ENCODE data around the gene MSANTD3. TPM values are rescaled to one million over a fixed set of nuclear protein-coding genes. Genes with fewer than 3 reads are reported as not detected.
"Not testable (repeated sequence)": the region's sequence is repeated elsewhere in the genome, so short reads cannot be mapped to it uniquely, and the experiment has no call there.

MSANTD3 gene, protein sequence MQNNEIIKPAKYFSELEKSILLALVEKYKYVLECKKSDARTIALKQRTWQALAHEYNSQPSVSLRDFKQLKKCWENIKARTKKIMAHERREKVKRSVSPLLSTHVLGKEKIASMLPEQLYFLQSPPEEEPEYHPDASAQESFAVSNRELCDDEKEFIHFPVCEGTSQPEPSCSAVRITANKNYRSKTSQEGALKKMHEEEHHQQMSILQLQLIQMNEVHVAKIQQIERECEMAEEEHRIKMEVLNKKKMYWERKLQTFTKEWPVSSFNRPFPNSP
- total RNA-seq (10 to 100 TPM in 1 of 2 donors, 1 to 10 TPM in 1; 9.2 to 19.6 TPM), total RNA-seq (9.0 to 22.9 reads per million in 2 donors)

DNA sequence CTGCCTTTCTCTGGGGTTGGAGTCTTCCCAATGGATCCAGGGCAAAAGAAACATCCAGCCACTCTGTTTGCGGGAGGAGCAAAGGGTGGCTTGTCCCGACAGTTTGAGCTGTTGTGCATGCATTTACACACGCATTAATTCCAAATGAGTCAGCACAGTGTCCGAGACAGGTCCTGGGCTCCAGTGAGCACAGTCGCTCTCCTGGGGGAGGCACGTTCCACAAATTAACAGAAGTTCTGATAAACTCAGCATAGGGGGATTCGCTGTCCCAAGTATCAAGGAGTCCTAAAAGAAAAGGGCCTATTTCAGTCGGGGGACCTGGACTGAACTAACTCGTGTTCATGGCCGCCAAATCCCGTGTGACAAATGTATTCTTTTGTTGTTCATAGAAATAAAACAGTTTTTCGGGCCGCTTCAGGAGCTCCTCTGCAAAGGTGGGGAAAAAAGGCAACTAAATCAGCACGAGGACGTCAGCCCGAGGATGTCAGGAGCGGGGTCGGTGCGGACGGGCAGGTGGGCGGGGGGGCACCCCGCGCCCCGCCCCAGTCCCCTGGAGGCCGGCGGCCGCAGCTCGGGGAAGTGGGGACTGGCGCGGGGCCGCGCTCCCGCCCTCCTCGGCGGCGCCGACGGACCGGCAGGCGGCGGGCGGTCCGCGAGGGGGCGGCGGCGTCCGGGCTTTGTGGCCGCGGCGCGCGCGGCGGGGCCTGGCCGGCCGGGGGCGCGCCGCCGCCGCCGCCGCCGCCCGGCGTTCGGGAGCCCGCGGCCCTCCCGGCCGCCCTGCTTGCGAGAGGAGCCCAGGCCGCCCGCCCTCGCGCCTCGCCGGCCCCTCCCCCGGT is at the start of gene MSANTD3:
Gene MSANTD3 (plus strand): TSS at position 614 of the 836 bp plus-strand sequence. CDS start 14,796 bp downstream, outside the sequence.
- H3K9me3 ChIP-seq (ENCODE audit: control insufficient read depth, low read length, poor library complexity, severe bottlenecking), result no peaks in the 10 kb centered on the region
- Mint-ChIP-seq H3K4me1 (peaks cover 39% of the 10 kb centered on the region), H3K27ac (peak within 1 kb of the TSS; percentile 83), H3K36me3 (ENCODE audit: low read depth) (peaks cover 2% of the 10 kb centered on the region), H3K4me3 (peak within 1 kb of the TSS; percentile 95), H3K27me3 (peaks cover 11% of the 10 kb centered on the region)
- DNase-seq (peak; percentile 33 to 59 (median 48)), ATAC-seq (peak; percentile 89)

DNA sequence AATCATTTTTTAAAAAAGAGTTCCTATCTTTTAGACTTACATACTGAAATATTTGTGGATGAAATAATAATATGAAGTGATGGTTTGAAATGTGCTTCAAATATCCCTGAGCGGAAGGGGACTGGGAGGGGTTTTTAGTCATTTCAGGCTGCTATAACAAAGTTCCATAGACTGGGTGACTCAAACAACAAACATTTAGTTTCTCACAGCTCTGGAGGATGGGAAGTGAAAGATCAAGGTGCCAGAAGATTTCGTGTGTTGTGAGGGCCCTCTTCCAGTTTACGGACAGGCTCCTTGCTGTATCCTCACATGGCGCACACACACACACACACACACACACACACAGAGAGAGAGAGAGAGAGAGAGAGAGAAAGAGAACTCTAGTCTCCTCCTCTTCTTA is 47.1 kb upstream of the MSANTD3 start:
- no peak for ATAC-seq
- H3K4me3 Mint-ChIP-seq, result no peak overlapping the region
- H3K27me3 Mint-ChIP-seq, result no peaks in the 10 kb centered on the region
- no peaks in the 10 kb centered on the region for H3K36me3 Mint-ChIP-seq (ENCODE audit: low read depth)
- H3K9me3 ChIP-seq (ENCODE audit: control insufficient read depth, low read length, poor library complexity, severe bottlenecking), result no peaks in the 10 kb centered on the region
- no peaks in the 10 kb centered on the region for H3K4me1 Mint-ChIP-seq
- DNase-seq, result no peak
- no peak overlapping the region for H3K27ac Mint-ChIP-seq

DNA sequence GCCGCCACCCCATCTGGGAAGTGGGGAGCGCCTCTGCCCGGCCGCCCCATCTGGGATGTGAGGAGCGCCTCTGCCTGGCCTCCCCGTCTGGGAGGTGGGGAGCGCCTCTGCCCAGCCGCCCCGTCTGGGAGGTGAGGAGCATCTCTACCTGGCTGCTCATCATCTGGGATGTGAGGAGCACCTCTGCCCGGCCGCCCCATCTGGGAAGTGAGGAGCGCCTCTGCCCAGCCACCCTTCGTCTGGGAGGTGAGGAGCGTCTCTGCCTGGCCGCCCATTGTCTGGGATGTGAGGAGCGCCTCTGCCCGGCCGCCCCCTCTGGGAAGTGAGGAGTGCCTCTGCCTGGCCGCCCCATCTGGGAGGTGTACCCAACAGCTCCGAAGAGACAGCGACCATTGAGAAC is 34.0 kb upstream of the MSANTD3 start:
- H3K4me3 Mint-ChIP-seq; DNase-seq; H3K9me3 ChIP-seq (ENCODE audit: control insufficient read depth, low read length, poor library complexity, severe bottlenecking); H3K27me3 Mint-ChIP-seq; H3K36me3 Mint-ChIP-seq (ENCODE audit: low read depth); H3K27ac Mint-ChIP-seq; H3K4me1 Mint-ChIP-seq; ATAC-seq: not testable (repeated sequence)

DNA sequence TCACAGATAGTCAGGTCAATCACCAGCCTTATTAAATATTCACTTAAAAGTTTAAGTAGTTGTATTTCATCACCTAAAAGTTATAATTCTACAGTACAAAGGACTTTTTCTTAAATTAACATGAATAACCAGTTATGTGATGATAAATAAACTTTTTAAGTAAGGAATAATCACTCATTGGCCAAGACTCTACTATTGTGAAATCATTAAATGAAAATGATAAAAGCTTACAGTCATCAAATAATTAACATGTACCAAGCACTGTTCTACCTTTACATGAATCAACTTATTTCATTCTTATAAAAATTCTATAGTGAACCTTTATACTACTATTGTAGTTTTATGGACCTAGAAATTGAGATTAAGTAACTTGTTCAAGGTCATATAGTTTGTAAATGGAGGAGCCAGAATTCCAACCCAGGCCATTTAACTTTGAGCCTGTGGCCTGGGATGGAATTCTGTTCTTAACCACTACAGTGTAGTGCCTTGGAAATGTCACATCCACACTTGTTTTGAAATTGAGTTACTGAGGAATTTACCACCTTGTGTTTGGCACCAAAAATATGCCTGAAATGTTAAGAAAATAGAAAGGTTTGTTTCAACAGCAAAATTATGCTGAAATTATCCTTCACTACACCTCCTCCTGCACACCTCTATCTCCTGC is 32.8 kb upstream of the MSANTD3 start:
- Mint-ChIP-seq H3K4me3 (no peak overlapping the region), H3K27ac (no peak overlapping the region), H3K36me3 (ENCODE audit: low read depth) (no peaks in the 10 kb centered on the region), H3K4me1 (no peaks in the 10 kb centered on the region), H3K27me3 (no peaks in the 10 kb centered on the region)
- DNase-seq, result no peak
- no peak for ATAC-seq
- no peaks in the 10 kb centered on the region for H3K9me3 ChIP-seq (ENCODE audit: control insufficient read depth, low read length, poor library complexity, severe bottlenecking)

DNA sequence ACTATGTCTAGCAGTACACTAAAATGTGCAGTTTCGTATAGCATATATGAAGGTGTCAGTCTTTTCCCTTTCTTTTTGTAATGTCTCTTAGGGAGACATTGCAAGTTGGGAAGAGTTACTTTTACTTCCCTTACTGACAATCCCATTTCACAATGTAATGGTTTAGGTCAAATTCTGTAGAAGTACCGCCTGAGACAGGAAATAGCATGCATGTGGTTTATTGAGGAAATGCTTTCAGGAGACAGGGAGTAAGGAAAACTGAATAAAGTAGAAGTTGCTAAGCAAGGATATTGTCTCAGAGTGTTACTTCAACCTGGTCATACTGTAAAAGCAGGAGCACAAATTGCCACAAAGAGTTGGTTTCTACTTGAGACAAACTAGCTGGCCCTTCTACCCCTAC is 32.1 kb upstream of the MSANTD3 start:
- no peak overlapping the region for H3K27ac Mint-ChIP-seq
- no peaks in the 10 kb centered on the region for H3K27me3 Mint-ChIP-seq
- no peak for ATAC-seq

DNA sequence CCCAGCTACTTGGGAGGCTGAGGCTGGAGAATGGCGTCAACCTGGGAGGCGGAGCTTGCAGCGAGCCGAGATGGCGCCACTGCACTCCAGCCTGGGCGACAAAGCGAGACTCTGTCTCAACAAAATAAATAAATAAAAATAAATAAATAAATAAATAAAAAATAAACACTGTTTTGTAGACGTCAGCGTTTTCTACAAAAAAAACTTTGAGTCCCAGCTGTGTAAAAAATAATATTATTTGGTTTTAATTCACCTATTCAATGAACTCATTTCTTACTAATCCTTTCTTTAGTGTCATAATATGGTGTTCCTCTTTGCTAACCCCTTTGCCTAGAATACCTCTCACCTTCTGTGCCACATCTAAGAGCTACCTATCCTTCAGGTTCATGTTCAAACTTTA is 30.2 kb upstream of the MSANTD3 start:
- no peaks in the 10 kb centered on the region for H3K4me1 Mint-ChIP-seq
- H3K27me3 Mint-ChIP-seq, result peaks cover 4% of the 10 kb centered on the region
- H3K27ac Mint-ChIP-seq, result no peak overlapping the region
- H3K4me3 Mint-ChIP-seq, result no peak overlapping the region
- peaks cover 2% of the 10 kb centered on the region for H3K36me3 Mint-ChIP-seq (ENCODE audit: low read depth)
- no peak for DNase-seq
- no peaks in the 10 kb centered on the region for H3K9me3 ChIP-seq (ENCODE audit: control insufficient read depth, low read length, poor library complexity, severe bottlenecking)
- ATAC-seq, result no peak

More for the DNA sequence above, 32.1 kb upstream of the MSANTD3 start:
- no peaks in the 10 kb centered on the region for H3K9me3 ChIP-seq (ENCODE audit: control insufficient read depth, low read length, poor library complexity, severe bottlenecking)
- Mint-ChIP-seq H3K4me3 (no peak overlapping the region), H3K4me1 (no peaks in the 10 kb centered on the region), H3K36me3 (ENCODE audit: low read depth) (no peaks in the 10 kb centered on the region)
- no peak for DNase-seq

DNA sequence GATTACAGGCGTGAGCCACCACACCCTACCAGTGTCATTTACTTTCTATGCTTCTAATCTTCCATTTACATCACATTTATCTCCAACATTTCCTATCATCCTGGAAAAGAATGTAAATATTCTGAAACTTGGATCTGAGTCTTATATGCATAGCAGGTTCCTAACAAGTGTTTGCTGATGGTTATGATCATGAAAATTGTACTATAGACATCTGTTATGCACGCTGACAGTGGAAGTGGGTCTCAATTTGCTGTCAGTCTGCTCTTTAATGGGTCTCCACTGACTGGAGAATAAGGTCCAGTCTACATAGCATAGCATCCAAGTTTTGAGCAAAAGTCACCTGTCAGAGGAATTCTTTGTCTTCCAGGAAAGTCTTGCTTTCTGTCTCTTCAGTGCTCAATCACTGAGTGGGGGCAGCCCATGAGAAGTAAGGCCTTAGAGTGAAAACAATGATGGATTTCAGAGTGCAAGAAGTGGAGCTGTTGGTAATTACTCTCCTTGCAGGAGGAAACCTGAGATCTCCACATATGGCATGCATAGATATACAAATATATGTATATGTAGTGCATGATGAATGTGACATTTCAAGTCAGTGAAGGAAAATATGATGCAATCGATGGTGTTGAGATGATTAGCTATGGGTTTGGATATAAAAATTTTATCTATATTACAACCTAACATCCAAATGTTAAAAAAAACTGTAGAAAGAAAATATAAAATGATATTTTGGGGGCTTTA is 29.2 kb upstream of the MSANTD3 start:
- H3K27me3 Mint-ChIP-seq, result peaks cover 4% of the 10 kb centered on the region
- no peak overlapping the region for H3K27ac Mint-ChIP-seq
- ATAC-seq (no peak), DNase-seq (no peak)
- no peaks in the 10 kb centered on the region for H3K4me1 Mint-ChIP-seq
- H3K36me3 Mint-ChIP-seq (ENCODE audit: low read depth), result peaks cover 2% of the 10 kb centered on the region
- no peak overlapping the region for H3K4me3 Mint-ChIP-seq
- H3K9me3 ChIP-seq (ENCODE audit: control insufficient read depth, low read length, poor library complexity, severe bottlenecking), result no peaks in the 10 kb centered on the region

DNA sequence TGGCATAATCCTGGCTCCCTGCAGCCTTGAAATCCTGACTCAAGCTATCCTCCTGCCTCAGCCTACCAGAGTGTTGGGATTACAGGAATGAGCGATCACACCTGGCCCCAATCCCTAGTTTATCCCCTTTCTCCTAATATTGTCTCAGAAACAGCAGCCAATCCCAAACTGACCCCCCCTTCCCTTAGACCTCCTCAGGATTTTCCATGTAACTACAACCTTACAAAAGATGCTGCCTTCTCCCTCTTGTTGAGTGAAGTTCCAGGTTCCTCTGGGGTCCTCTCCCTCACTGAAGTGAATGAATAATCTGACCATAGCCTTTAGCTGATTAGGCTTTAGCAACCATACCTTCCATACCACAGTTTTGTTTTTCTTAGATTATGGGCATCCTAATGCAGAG is 25.9 kb upstream of the MSANTD3 start:
- no peaks in the 10 kb centered on the region for H3K9me3 ChIP-seq (ENCODE audit: control insufficient read depth, low read length, poor library complexity, severe bottlenecking)
- H3K4me3 Mint-ChIP-seq, result no peak overlapping the region
- DNase-seq (no peak), ATAC-seq (no peak)
- H3K4me1 Mint-ChIP-seq, result no peaks in the 10 kb centered on the region
- H3K27ac Mint-ChIP-seq, result no peak overlapping the region
- H3K27me3 Mint-ChIP-seq, result peaks cover 13% of the 10 kb centered on the region
- H3K36me3 Mint-ChIP-seq (ENCODE audit: low read depth), result peaks cover 2% of the 10 kb centered on the region

DNA sequence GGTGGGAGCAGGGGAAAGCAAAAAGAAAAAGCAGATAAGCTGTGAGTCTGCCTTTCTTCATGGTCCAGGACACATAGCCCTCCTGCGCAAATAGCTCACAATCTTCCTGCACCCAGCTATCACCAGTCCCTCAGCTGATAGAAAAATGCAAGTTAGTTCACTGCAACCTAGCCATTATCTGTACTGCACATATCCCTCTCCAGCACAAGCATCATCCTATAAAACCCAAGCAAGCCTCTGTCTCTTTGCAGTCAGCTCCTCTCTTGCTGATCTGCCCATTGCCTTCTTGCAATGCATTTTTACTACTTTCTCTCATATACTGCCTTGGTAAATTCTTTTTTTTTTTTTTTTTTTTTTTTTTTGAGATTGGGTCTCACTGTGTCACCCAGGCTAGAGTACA is 20.0 kb upstream of the MSANTD3 start:
- H3K9me3 ChIP-seq (ENCODE audit: control insufficient read depth, low read length, poor library complexity, severe bottlenecking), result no peaks in the 10 kb centered on the region
- ATAC-seq, result no peak
- H3K27ac Mint-ChIP-seq, result no peak overlapping the region
- peaks cover 11% of the 10 kb centered on the region for H3K4me1 Mint-ChIP-seq
- no peak for DNase-seq
- H3K4me3 Mint-ChIP-seq, result no peak overlapping the region
- peaks cover 19% of the 10 kb centered on the region for H3K27me3 Mint-ChIP-seq
- no peaks in the 10 kb centered on the region for H3K36me3 Mint-ChIP-seq (ENCODE audit: low read depth)

DNA sequence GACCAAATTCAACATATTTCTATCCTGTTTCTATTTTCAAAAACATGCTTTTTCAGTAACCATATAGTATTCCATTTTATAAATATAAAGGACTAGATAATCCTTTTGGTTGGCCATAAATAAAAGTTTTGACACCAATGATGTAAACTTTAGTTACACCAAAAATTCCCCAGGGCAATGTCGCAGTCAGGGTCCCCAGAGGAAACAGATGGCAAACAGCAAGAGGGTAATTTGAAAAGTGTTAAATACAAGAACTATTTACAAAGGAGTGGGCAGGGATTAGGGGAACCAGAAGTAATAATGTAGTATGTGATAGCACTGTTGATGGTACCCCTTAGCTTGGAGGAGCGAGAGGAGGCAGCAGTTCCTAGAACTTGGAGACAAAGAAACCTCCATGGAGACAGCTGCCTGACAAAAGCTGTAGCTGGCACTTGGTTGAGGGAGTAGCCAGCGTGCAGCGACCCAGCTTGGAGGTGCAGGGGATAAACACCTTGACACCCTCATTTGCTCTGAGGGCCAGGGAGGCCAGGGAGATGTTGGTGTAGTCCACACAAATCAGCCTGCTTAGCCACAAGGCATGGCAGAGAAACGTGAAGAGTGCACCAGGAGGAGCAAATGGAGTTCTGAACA is 18.3 kb upstream of the MSANTD3 start:
- DNase-seq (no peak), ATAC-seq (no peak)
- H3K27ac Mint-ChIP-seq, result no peak overlapping the region
- no peaks in the 10 kb centered on the region for H3K36me3 Mint-ChIP-seq (ENCODE audit: low read depth)
- H3K4me3 Mint-ChIP-seq, result no peak overlapping the region
- H3K4me1 Mint-ChIP-seq, result peaks cover 11% of the 10 kb centered on the region
- H3K9me3 ChIP-seq (ENCODE audit: control insufficient read depth, low read length, poor library complexity, severe bottlenecking), result no peaks in the 10 kb centered on the region
- peaks cover 19% of the 10 kb centered on the region for H3K27me3 Mint-ChIP-seq

DNA sequence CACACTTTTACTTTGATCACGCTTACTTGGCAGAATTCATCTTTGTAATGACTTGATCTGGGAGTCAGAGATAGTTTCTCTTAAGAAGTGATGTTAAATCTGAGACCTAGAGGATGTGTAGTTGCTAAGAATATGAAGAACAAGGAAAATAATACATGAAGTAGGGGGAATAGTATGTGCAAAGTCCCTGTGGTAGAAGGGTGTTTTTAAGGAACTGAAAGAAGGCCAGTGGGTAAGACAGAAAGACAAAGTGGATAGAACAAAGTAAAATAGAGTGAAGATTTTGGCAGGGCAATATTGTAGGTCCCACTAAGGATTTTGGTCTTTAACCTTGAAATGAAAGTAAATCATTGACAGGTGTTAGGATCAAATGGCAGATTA is 17.8 kb upstream of the MSANTD3 start:
- no peak overlapping the region for H3K4me3 Mint-ChIP-seq

DNA sequence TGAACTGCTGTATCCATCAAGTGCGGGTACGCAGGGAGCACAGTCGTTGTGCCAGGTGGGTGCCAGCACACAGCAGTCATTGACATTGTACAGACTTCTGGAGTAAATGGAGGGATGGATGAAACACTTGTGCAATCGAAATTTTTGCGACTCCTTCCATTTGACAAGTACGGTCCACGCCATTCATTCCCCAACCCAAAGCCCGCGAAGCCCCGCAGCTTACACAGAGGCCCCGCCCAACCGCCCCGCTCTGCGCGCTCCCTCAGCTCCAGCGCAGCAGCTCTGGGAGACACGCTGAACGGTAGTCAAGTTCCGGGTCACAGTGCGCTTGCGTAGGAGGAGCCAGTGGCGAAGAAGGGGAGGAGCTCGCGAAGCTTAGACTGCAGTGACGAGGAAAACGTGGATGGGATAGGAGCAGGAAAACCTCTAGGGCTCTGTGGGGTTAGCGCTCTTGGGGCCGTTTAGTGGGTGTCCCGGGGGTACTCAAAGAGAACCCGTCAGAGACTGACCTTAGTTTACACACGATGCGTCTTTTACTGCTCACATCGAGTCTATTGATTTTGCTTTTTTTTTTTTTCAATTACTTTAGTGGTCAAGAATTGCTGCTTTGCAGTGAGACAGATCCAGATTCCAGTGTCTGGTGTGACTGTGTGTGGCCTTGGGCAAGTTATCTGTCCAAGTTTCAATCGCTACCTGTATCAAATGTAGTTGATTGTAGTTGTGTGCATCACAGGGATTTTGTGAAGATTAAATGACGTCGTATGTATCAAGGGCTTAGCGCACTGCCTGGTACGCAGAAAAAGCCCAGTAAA is 15.3 kb upstream of the MSANTD3 start:
- DNase-seq (peak; percentile 69 to 76 (median 76)), ATAC-seq (peak; percentile 100)
- peak overlapping the region; percentile 22 for H3K27ac Mint-ChIP-seq
- H3K4me1 Mint-ChIP-seq, result peaks cover 11% of the 10 kb centered on the region
- no peaks in the 10 kb centered on the region for H3K9me3 ChIP-seq (ENCODE audit: control insufficient read depth, low read length, poor library complexity, severe bottlenecking)
- peaks cover 22% of the 10 kb centered on the region for H3K27me3 Mint-ChIP-seq
- H3K4me3 Mint-ChIP-seq, result peak overlapping the region; percentile 88
- no peaks in the 10 kb centered on the region for H3K36me3 Mint-ChIP-seq (ENCODE audit: low read depth)

More for the DNA sequence above, 17.8 kb upstream of the MSANTD3 start:
- Mint-ChIP-seq H3K27ac (no peak overlapping the region), H3K36me3 (ENCODE audit: low read depth) (no peaks in the 10 kb centered on the region), H3K27me3 (peaks cover 19% of the 10 kb centered on the region), H3K4me1 (peaks cover 11% of the 10 kb centered on the region)
- no peaks in the 10 kb centered on the region for H3K9me3 ChIP-seq (ENCODE audit: control insufficient read depth, low read length, poor library complexity, severe bottlenecking)
- ATAC-seq (no peak), DNase-seq (no peak)
